HUES6 (cell line): ENCODE results near the gene FBRSL1.

Experiments used
- H3K27ac ChIP-seq: 2 replicates; pipeline ENCODE4 v1.7.0; 2013; ENCODE audit warnings: low read depth, mild to moderate bottlenecking, low read length, inconsistent platforms
- H3K27me3 ChIP-seq: 2 replicates; pipeline ENCODE4 v1.6.1; 2013; ENCODE audit warnings: low read length; ENCODE audit not compliant: control insufficient read depth, insufficient read depth
- H3K36me3 ChIP-seq: 2 replicates; pipeline ENCODE4 v1.6.1; 2013; ENCODE audit warnings: low read length; ENCODE audit not compliant: control insufficient read depth, insufficient read depth
- H3K4me1 ChIP-seq: 2 replicates; pipeline ENCODE4 v1.6.1; 2013; ENCODE audit warnings: low read length; ENCODE audit not compliant: control insufficient read depth, insufficient read depth
- H3K4me3 ChIP-seq: 2 replicates; pipeline ENCODE4 v1.5.1; 2013; ENCODE audit warnings: low read depth, low read length
- H3K9ac ChIP-seq: one replicate; pipeline ENCODE4 v1.6.1; 2013; ENCODE audit warnings: mild to moderate bottlenecking, low read length
- H3K9me3 ChIP-seq: 2 replicates; pipeline ENCODE4 v1.6.1; 2013; ENCODE audit warnings: low read depth, low read length; ENCODE audit not compliant: control insufficient read depth, insufficient read depth

The FBRSL1 gene

GRCh38 chr12:132524405-132524804 is 34.5 kb downstream of the FBRSL1 start:
- H3K36me3 ChIP-seq: no peaks in the 10 kb centered on the region
- H3K4me3 ChIP-seq: no peak overlapping the region
- H3K9ac ChIP-seq: no peak overlapping the region
- H3K9me3 ChIP-seq: peaks cover 4% of the 10 kb centered on the region
- no peak overlapping the region for H3K27ac ChIP-seq
- H3K27me3 ChIP-seq: peaks cover 39% of the 10 kb centered on the region
- H3K4me1 ChIP-seq: peaks cover 3% of the 10 kb centered on the region; the same call in 1 of the 2 replicates

- Histone ChIP-seq H3K27me3 (peaks cover 41% of the 10 kb centered on the region), H3K4me3 (no peak overlapping the region), H3K36me3 (no peaks in the 10 kb centered on the region), H3K27ac (no peak overlapping the region), H3K9ac (no peak overlapping the region), H3K9me3 (peaks cover 9% of the 10 kb centered on the region), H3K4me1 (peaks cover 3% of the 10 kb centered on the region; the same call in 1 of the 2 replicates)
These were observed 35.3 kb downstream of the FBRSL1 start for GRCh38 chr12:132525011-132525832.

GRCh38 chr12:132525833-132526455 is 36.0 kb downstream of the FBRSL1 start:
- H3K36me3 ChIP-seq: no peaks in the 10 kb centered on the region
- peaks cover 36% of the 10 kb centered on the region for H3K27me3 ChIP-seq
- H3K4me1 ChIP-seq: peaks cover 3% of the 10 kb centered on the region; the same call in 1 of the 2 replicates
- H3K9ac ChIP-seq: no peak overlapping the region
- H3K27ac ChIP-seq: no peak overlapping the region
- H3K9me3 ChIP-seq: peaks cover 12% of the 10 kb centered on the region
- H3K4me3 ChIP-seq: no peak overlapping the region

- Histone ChIP-seq H3K9me3 (peaks cover 26% of the 10 kb centered on the region), H3K4me1 (peaks cover 3% of the 10 kb centered on the region; the same call in 1 of the 2 replicates), H3K27me3 (peaks cover 37% of the 10 kb centered on the region), H3K4me3 (no peak overlapping the region), H3K27ac (no peak overlapping the region), H3K9ac (no peak overlapping the region), H3K36me3 (peaks cover 6% of the 10 kb centered on the region)
These were observed 37.4 kb downstream of the FBRSL1 start for GRCh38 chr12:132527186-132527882.

GRCh38 chr12:132527883-132528264 is 37.9 kb downstream of the FBRSL1 start:
- no peak overlapping the region for H3K9ac ChIP-seq
- peaks cover 6% of the 10 kb centered on the region for H3K36me3 ChIP-seq
- H3K4me1 ChIP-seq: peaks cover 3% of the 10 kb centered on the region; the same call in 1 of the 2 replicates
- peaks cover 32% of the 10 kb centered on the region for H3K27me3 ChIP-seq
- no peak overlapping the region for H3K4me3 ChIP-seq
- peaks cover 31% of the 10 kb centered on the region for H3K9me3 ChIP-seq
- no peak overlapping the region for H3K27ac ChIP-seq

GRCh38 chr12:132528564-132529106 is 38.7 kb downstream of the FBRSL1 start:
- no peak overlapping the region for H3K27ac ChIP-seq
- H3K9ac ChIP-seq: no peak overlapping the region
- peaks cover 38% of the 10 kb centered on the region for H3K9me3 ChIP-seq
- peaks cover 6% of the 10 kb centered on the region for H3K36me3 ChIP-seq
- H3K27me3 ChIP-seq: peaks cover 27% of the 10 kb centered on the region
- H3K4me3 ChIP-seq: no peak overlapping the region
- H3K4me1 ChIP-seq: peaks cover 3% of the 10 kb centered on the region; the same call in 1 of the 2 replicates

GRCh38 chr12:132529156-132529839 is 39.3 kb downstream of the FBRSL1 start:
- no peak overlapping the region for H3K4me3 ChIP-seq
- H3K27ac ChIP-seq: no peak overlapping the region
- H3K4me1 ChIP-seq: peaks cover 3% of the 10 kb centered on the region; the same call in 1 of the 2 replicates
- peaks cover 44% of the 10 kb centered on the region for H3K9me3 ChIP-seq
- no peak overlapping the region for H3K9ac ChIP-seq
- H3K36me3 ChIP-seq: peaks cover 9% of the 10 kb centered on the region
- H3K27me3 ChIP-seq: peaks cover 30% of the 10 kb centered on the region

GRCh38 chr12:132529906-132530305 is 40.0 kb downstream of the FBRSL1 start:
- no peak overlapping the region for H3K27ac ChIP-seq
- H3K36me3 ChIP-seq: peaks cover 9% of the 10 kb centered on the region
- peaks cover 32% of the 10 kb centered on the region for H3K27me3 ChIP-seq
- peaks cover 51% of the 10 kb centered on the region for H3K9me3 ChIP-seq
- peaks cover 3% of the 10 kb centered on the region; the same call in 1 of the 2 replicates for H3K4me1 ChIP-seq
- no peak overlapping the region for H3K4me3 ChIP-seq
- no peak overlapping the region for H3K9ac ChIP-seq

GRCh38 chr12:132530447-132530846 is 40.5 kb downstream of the FBRSL1 start:
- Histone ChIP-seq H3K9me3 (peaks cover 56% of the 10 kb centered on the region), H3K27ac (no peak overlapping the region), H3K4me1 (peaks cover 3% of the 10 kb centered on the region; the same call in 1 of the 2 replicates), H3K27me3 (peaks cover 33% of the 10 kb centered on the region), H3K9ac (no peak overlapping the region), H3K36me3 (peaks cover 9% of the 10 kb centered on the region), H3K4me3 (no peak overlapping the region)

GRCh38 chr12:132530851-132531250 is 40.9 kb downstream of the FBRSL1 start:
- Histone ChIP-seq H3K27ac (no peak overlapping the region), H3K9me3 (peaks cover 60% of the 10 kb centered on the region), H3K4me1 (peaks cover 3% of the 10 kb centered on the region; the same call in 1 of the 2 replicates), H3K9ac (no peak overlapping the region), H3K27me3 (peaks cover 35% of the 10 kb centered on the region), H3K4me3 (no peak overlapping the region), H3K36me3 (peaks cover 9% of the 10 kb centered on the region)
